B cell (primary cell): Measurements from ENCODE around the gene COQ3. TPM values are rescaled to one million over a fixed set of nuclear protein-coding genes. Genes with fewer than 3 reads are reported as not detected.

ENCODE experiments used
- ATAC-seq: fragments of 200-7000 bp; cut with Tn5 transposase; one replicate; pipeline ENCODE4 v1.10.0; 2021; ENCODE audit warnings: low read depth, mild to moderate bottlenecking, moderate number of reproducible peaks, moderate library complexity
- CTCF ChIA-PET: fragments of 350-600 bp; sonication (Branson Sonifier 250); formaldehyde crosslinking; loops from one replicate; lab custom pipeline; 2021; ENCODE audit warnings: antibody characterized with exemption, inconsistent platforms; lab: Charles Lee
- POLR2A ChIA-PET: fragments of 350-600 bp; sonication (Branson Sonifier 250); formaldehyde crosslinking; loops from one replicate; lab custom pipeline; 2021; ENCODE audit warnings: antibody characterized with exemption; lab: Charles Lee
- DNase-seq: peaks from one replicate; pipeline ENCODE4 v3.0.0; 2013
- H2AFZ ChIP-seq: 2 replicates; pipeline ENCODE4 v1.6.1; 2012; ENCODE audit warnings: mild to moderate bottlenecking, low read depth, low read length; ENCODE audit not compliant: insufficient read depth, poor library complexity, severe bottlenecking
- H3K27ac ChIP-seq, 2 donors: 1 replicate in 1 of 2; 2 replicates in 1 of 2; pipeline ENCODE4 v1.5.1; 2012 to 2013; ENCODE audit warnings: low read length in 2 of 2, mild to moderate bottlenecking in 2 of 2, moderate library complexity in 1 of 2
- H3K27me3 ChIP-seq, 4 experiments: fragments of 200-600 bp in 1 of 4; sonication (generic) in 1 of 4; replicated peaks in 1 of 4; 1 replicate in 2 of 4; 2 replicates in 2 of 4; pipeline versions ENCODE4 v1.6.1 to v1.7.0; 2013 to 2016; ENCODE audit warnings: low read length in 3 of 4, mild to moderate bottlenecking in 2 of 4, mixed read lengths in 1 of 4, moderate library complexity in 1 of 4; ENCODE audit not compliant: insufficient read depth in 4 of 4, control insufficient read depth in 3 of 4; ENCODE audit errors: control extremely low read depth in 1 of 4
- H3K36me3 ChIP-seq, 2 experiments: replicated peaks in 1 of 2; 1 replicate in 1 of 2; 2 replicates in 1 of 2; pipeline versions ENCODE4 v1.6.1 to v1.7.1; 2013; ENCODE audit warnings: low read length in 1 of 2; ENCODE audit not compliant: insufficient read depth in 2 of 2, control insufficient read depth in 1 of 2; ENCODE audit errors: control extremely low read depth in 1 of 2, extremely low read depth in 1 of 2
- H3K4me1 ChIP-seq, 2 donors: fragments of 200-600 bp in 1 of 2; sonication (generic) in 1 of 2; 1 replicate in 1 of 2; 2 replicates in 1 of 2; pipeline versions ENCODE4 v1.5.1 to v1.6.1; 2013 to 2017; ENCODE audit warnings: low read length in 2 of 2; ENCODE audit not compliant: control insufficient read depth in 2 of 2, insufficient read depth in 2 of 2
- H3K4me2 ChIP-seq: replicated peaks from 2 replicates; pipeline ENCODE3; 2012; ENCODE audit warnings: mild to moderate bottlenecking, low read depth, low read length; ENCODE audit not compliant: poor library complexity, severe bottlenecking
- H3K4me3 ChIP-seq, 5 experiments: fragments of 200-600 bp in 1 of 5; sonication (generic) in 1 of 5; 1 replicate in 3 of 5; 2 replicates in 2 of 5; pipeline versions ENCODE4 v1.5.1 to v1.7.0; 2011 to 2016; ENCODE audit warnings: low read length in 4 of 5, mild to moderate bottlenecking in 4 of 5, low read depth in 2 of 5, control low read depth in 1 of 5, moderate library complexity in 1 of 5; ENCODE audit not compliant: insufficient read depth in 1 of 5; ENCODE audit errors: control extremely low read depth in 1 of 5, extremely low read depth in 1 of 5
- H3K79me2 ChIP-seq: fragments of 200-600 bp; sonication (generic); one replicate; pipeline ENCODE4 v1.6.0; 2016; ENCODE audit warnings: low read length; ENCODE audit not compliant: control insufficient read depth, insufficient read depth
- H3K9ac ChIP-seq: fragments of 200-600 bp; sonication (generic); 2 replicates; pipeline ENCODE4 v1.6.1; 2017; ENCODE audit warnings: mild to moderate bottlenecking, low read length, moderate library complexity
- H3K9me3 ChIP-seq, 3 donors: one replicate each; pipeline versions ENCODE4 v1.6.1 to v1.7.1; 2013; ENCODE audit warnings: low read length in 2 of 3; ENCODE audit not compliant: control insufficient read depth in 2 of 3, insufficient read depth in 1 of 3; ENCODE audit errors: control extremely low read depth in 1 of 3
- H4K20me1 ChIP-seq: 2 replicates; pipeline ENCODE4 v1.6.0; 2012; ENCODE audit warnings: mild to moderate bottlenecking, low read length; ENCODE audit not compliant: insufficient read depth, control insufficient read depth, poor library complexity, severe bottlenecking
- H3K27ac Mint-ChIP-seq: one replicate; pipeline ENCODE4 v1.8.0; 2021; ENCODE audit warnings: mixed read lengths
- H3K27me3 Mint-ChIP-seq: one replicate; pipeline ENCODE4 v1.8.0; 2021; ENCODE audit warnings: mixed read lengths
- H3K4me1 Mint-ChIP-seq: one replicate; pipeline ENCODE4 v1.8.0; 2021; ENCODE audit warnings: mixed read lengths
- H3K4me3 Mint-ChIP-seq: one replicate; pipeline ENCODE4 v1.8.0; 2021; ENCODE audit warnings: mixed read lengths
- H3K9me3 Mint-ChIP-seq: one replicate; pipeline ENCODE4 v1.8.0; 2022; ENCODE audit warnings: mixed read lengths; ENCODE audit not compliant: insufficient read depth
- EZH2 ChIP-seq: IDR thresholded peaks from 2 replicates; pipeline ENCODE4 v1.6.1; 2012; ENCODE audit warnings: borderline replicate concordance, low read depth, mild to moderate bottlenecking, moderate library complexity, low read length; ENCODE audit not compliant: insufficient read depth, poor library complexity, severe bottlenecking
- WGBS: methylation state at CpG from one replicate; pipeline ENCODE4 v1.1.5; 2013; ENCODE audit warnings: missing lambda C conversion rate; ENCODE audit not compliant: insufficient coverage; 5-methylcytosine and 5-hydroxymethylcytosine counted together
- intact Hi-C: fragments of 100-400 bp; cut with micrococcal nuclease; formaldehyde crosslinking; loops from one replicate; pipeline ENCODE4 v1.10.0; 2022
- polyA plus RNA-seq: library from polyadenylated mRNA; depleted of rRNA; stranded (reverse); fragments of >200 nt; gene quantifications from 2 replicates; pipeline ENCODE4 v1.2.3, GENCODE V29; 2012
- total RNA-seq, 2 donors: library from RNA; stranded (reverse); fragments of 120-200 nt in 1 of 2; gene quantifications; 1 replicate in 1 of 2; 2 replicates in 1 of 2; pipeline versions ENCODE4 v1.2.3 to v1.2.4, GENCODE V29; 2013 to 2022
- TF ChIP-seq, protein P1 (sequence below): fragments of 200-600 bp; IDR thresholded peaks from one replicate; pipeline ENCODE4 v1.8.0; 2022; ENCODE audit warnings: antibody characterized with exemption, mild to moderate bottlenecking

Gene COQ3
- total and polyA plus RNA-seq, 2 donors (not counting 1 experiment from before 2014, with no cell fraction given) = 2.9 to 3.1 TPM

DNA sequence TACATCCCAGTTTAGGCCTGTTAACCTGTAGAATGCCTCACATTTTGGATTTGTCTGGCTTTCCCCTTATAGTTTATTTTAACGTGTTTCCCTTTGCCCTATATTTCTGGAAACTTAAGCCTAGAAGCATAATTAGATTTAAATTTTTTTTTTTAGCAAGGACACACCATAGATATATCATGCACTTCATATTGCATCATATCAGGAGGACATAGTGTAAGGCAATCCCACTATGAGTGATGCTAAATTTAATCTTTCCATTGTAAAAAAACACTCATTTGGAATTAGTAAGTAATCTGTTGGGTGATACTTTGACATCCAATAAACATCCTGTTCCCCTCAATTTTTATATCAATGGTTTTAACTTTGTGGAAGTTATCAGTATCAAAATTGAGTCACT lies 34.2 kb downstream of the COQ3 start:
- H3K36me3 ChIP-seq = no peaks in the 10 kb centered on the region
- peaks cover 0 to 19% (median 13%) of the 10 kb centered on the region in 4 experiments for H3K27me3 ChIP-seq
- H3K79me2 ChIP-seq = no peaks in the 10 kb centered on the region
- no peak overlapping the region for H3K4me3 ChIP-seq
- H3K4me1 Mint-ChIP-seq = no peaks in the 10 kb centered on the region
- TF ChIP-seq, protein P1, sequence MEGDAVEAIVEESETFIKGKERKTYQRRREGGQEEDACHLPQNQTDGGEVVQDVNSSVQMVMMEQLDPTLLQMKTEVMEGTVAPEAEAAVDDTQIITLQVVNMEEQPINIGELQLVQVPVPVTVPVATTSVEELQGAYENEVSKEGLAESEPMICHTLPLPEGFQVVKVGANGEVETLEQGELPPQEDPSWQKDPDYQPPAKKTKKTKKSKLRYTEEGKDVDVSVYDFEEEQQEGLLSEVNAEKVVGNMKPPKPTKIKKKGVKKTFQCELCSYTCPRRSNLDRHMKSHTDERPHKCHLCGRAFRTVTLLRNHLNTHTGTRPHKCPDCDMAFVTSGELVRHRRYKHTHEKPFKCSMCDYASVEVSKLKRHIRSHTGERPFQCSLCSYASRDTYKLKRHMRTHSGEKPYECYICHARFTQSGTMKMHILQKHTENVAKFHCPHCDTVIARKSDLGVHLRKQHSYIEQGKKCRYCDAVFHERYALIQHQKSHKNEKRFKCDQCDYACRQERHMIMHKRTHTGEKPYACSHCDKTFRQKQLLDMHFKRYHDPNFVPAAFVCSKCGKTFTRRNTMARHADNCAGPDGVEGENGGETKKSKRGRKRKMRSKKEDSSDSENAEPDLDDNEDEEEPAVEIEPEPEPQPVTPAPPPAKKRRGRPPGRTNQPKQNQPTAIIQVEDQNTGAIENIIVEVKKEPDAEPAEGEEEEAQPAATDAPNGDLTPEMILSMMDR = no peak
- no peak for TF ChIP-seq EZH2
- WGBS = no CpG with 5 or more reads among the region's 1 CpG
- DNase-seq (no peak), ATAC-seq (no peak)
- H3K4me3 Mint-ChIP-seq = no peak overlapping the region
- intact Hi-C loops = no loop called here
- peaks cover 43% of the 10 kb centered on the region for H3K27me3 Mint-ChIP-seq
- no peaks in the 10 kb centered on the region for H3K9me3 ChIP-seq
- ChIA-PET POLR2A (no interaction called here), CTCF (no interaction called here)
- no peak overlapping the region for H3K27ac Mint-ChIP-seq
- no peak overlapping the region for H2AFZ ChIP-seq
- no peak overlapping the region for H3K27ac ChIP-seq
- no peaks in the 10 kb centered on the region for H3K9me3 Mint-ChIP-seq
- no peak overlapping the region for H3K9ac ChIP-seq
- H3K4me2 ChIP-seq = no peak overlapping the region
- H4K20me1 ChIP-seq = no peaks in the 10 kb centered on the region
- H3K4me1 ChIP-seq = no peaks in the 10 kb centered on the region

DNA sequence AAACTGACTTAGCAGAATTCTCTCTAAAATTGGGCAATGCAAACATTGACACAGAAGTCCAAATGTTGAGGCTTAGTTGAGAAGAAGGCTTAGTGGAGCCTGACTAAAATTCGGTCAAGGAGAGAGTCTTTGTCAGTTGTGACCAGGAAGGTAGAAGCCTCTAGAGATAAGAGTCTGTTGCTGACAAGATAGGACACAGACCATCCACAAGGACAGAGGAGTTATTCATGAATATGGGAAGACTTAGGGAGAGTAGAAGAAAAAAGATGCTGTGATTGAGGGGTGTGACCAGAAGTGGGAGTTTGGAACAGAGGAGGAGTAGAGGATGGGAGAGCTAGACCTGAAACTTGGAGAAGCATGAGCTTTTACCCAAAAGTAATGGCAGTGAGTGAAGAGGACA lies 37.4 kb downstream of the COQ3 start:
- H3K36me3 ChIP-seq = no peaks in the 10 kb centered on the region
- no peak overlapping the region for H3K9ac ChIP-seq
- TF ChIP-seq, protein P1 = no peak
- no peak for TF ChIP-seq EZH2
- no peak overlapping the region for H3K4me3 Mint-ChIP-seq
- no peak overlapping the region for H2AFZ ChIP-seq
- ATAC-seq (no peak), DNase-seq (no peak)
- no peak overlapping the region for H3K4me2 ChIP-seq
- peaks cover 54% of the 10 kb centered on the region for H3K27me3 Mint-ChIP-seq
- H3K4me1 ChIP-seq = no peaks in the 10 kb centered on the region
- no peaks in the 10 kb centered on the region for H3K4me1 Mint-ChIP-seq
- no peak overlapping the region for H3K27ac ChIP-seq
- H4K20me1 ChIP-seq = no peaks in the 10 kb centered on the region
- no peak overlapping the region for H3K27ac Mint-ChIP-seq
- no peaks in the 10 kb centered on the region for H3K9me3 Mint-ChIP-seq
- ChIA-PET POLR2A (no interaction called here), CTCF (no interaction called here)
- intact Hi-C loops = no loop called here
- no peaks in the 10 kb centered on the region for H3K79me2 ChIP-seq
- WGBS = 57% methylated on average over 1 of the region's 1 CpG
- H3K27me3 ChIP-seq = peaks cover 0 to 35% (median 17%) of the 10 kb centered on the region in 4 experiments
- no peak overlapping the region for H3K4me3 ChIP-seq
- no peaks in the 10 kb centered on the region for H3K9me3 ChIP-seq
